HG03354 (cell line): Measurements from ENCODE around the gene DNAJA3.

Experiments used
- ATAC-seq: cut with Tn5 transposase; IDR thresholded peaks from one replicate; pipeline ENCODE4 v1.9.1; 2021; ENCODE audit warnings: mild to moderate bottlenecking; ENCODE audit not compliant: unreplicated experiment, poor library complexity, severe bottlenecking

Gene DNAJA3

DNA sequence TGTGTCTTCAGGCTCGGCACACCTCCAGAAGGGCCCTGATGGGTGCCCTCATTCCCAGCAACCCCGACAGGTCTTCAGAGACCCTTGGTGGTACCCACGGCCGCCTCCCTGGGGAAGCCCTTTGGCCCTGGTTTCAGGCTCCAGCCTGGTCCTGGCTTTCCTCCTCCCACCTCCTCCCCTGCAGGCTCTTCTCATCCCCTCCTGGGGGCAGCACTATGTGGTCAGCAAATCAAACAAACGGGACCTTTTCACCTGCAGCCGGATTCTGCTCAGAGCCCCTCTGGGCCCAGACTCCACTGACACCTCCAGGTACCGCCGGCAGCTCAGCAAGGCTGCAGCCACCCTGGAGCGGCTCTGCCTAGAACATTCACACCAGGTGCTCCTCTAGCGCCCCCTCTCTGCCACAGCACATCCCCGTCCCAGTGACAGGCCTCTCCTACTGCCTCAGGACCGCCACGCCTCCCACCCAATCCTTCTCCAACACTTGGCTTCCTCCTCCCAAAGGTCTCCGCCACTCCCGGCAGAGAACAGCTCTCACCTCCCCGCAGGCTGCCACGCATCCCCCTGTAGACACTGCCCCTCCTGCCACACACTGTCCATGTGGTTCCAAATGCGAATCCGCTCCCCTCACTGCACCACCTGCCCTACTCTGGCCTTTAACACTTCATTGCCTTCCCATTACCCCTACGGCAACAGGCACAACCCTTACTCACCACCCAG, 21.3 kb upstream of the DNAJA3 start:
- no peak for ATAC-seq

DNA sequence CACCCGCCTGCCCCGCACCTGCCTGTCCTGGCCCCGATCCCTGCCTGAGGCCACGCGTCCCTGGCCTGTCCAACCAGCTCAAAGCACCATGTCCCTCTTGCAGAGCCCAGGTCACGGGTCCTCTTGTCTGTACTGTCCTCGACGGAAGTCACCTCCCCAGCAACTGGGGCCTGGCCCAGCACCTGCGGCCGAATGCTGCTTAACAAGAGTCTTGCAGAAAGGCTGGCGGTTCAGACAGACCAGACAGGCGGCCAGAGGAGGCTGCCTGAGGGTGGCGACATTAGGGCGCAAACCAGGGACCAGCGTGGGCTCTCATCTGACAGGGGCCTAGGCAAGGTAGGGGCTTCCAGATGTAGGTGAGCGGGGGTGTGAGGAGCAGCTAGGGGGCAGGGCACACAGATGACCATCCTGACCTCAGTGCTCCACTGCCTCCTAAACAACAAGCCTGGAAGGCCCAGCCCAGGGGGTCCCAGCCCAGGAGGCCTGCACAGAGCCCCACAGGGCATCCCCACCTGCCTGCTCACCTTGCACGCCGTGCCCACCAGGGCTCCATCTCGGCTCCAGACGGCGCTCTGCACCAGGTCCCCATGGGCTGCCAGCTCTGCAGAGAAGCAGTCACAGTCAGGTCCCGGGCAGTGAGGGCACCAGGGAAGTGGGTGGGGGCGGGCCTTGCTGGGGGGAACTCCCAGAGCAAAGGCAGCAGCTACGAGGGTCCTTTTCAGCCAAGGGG, 20.5 kb upstream of the DNAJA3 start:
- ATAC-seq: no peak

DNA sequence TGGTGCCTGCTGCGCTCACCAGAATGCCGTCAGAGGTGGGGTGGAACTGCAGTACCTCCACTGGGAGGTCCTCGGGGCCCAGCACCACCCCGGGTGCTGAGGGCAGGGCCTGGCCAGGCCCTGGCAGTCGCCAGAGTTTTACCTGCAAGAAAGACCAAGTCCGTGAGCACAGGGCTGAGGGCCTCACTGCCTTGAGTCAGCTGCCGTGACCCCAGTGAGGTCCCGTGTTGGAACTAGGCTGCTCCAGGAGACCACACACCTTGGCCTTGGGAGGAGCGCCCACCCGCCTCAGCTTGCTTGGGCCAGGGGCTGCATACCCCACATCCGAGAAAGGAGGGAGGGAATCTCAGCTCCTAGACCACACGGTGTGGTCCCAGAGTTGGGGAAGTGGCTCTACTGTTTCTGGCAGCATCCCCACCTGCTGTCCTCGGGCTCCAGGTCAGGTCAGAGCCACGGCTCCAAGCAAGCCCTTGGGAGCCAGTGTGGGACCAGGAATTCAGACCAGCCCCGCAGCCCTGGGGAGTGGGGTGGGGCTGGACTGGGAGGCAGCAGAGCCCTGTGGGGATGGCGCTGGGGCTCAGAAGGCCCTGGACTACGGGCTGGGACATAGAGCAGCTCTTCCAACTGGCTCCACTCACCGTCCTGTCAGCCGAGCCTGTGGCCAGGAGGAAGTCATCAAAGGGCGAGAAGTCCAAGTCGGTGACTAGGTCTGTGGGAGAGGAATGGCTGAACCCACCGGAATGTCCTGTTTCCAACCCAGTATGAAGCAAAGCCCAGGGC, 17.9 kb upstream of the DNAJA3 start:
- ATAC-seq: no peak

DNA sequence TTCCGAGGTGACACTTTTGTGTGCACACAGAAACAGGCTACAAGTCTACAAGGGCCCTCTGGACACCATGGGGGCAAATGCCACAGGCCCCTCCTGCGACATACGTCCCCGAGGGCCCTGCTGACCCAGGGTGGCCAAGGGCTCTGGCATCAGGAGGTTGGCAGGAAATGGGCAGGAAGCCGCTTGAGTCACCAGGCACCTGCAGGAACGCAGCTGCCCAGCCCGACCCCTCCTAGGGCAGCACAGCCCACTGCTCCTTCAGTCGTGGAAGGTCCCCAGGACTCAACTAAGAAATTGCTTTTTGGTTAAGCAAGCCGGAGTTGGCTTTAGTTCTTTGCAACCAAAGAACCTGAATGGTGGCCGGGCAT, 17.4 kb upstream of the DNAJA3 start:
- no peak for ATAC-seq

DNA sequence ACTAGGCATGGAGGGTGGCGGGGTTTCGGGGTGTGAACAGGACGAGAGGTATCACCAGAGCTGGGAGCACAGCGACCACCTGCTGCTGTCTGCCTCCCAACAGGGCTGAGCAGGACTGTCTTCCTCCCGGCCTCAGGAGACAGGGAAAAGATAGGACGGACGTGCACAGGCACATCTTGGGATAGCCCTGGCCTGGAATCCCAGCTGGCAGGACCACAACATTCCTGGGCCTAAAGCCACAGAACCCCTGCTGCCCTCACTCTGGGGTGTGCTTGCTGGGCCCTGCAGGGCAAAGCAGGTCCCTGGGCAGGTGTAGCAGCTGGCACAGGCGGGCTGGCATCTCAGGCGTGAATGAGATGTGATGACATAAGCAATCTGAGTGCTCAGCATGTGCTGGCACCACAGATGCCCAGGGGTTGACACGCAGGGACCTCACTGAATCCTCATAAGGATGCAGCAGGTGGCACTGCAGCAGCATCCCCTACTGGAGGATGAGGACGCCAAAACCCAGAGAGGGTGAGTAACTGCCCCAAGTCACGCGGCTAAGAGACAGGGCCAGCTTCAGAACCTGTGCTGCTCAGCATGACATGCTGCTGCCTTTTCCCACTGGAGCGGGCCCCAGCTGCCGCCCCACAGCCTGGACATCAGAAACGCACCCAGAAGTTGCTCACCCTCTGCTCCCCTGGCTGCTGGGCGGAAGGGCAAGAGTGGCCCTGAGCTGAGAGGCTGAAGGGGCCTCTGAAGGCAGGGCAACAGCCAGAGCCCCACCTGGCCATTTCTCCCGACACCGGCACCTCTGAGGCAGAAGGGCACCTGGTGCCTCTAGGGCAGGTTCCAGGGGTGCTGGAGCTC, 16.4 kb upstream of the DNAJA3 start:
- ATAC-seq: no peak

DNA sequence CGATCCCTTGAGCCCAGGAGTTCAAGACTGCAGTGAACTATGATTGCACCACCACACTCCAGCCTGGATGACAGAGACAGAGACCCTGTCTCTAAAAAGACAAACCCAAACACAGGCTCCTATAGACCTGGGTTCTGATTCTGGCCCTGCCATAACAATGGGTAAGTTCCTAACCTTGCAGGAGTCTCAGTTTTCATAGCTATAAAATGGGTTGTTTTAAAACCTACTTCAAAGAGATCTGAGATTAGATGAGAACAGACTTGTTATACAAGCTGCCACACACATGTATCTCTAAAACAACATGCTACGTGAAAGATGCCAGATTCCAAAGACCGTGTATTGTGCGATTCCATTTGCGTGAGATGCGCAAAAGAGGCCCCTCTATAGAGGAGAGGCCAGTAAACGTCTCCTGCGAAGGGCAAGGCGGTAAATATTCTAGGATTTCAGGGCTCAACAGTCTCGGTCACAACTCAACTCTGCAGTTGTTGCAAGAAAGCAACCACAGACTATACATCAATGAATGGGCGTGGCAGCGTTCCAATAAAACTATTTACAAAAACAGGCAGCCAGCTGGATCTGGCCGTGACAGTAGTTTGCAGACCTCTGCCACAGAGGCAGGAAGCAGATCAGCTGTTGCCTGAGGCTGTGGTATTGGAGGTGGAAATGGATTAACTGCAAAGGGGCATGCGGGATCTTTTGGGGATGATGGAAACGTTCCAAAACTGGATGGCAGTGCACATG, 15.2 kb upstream of the DNAJA3 start:
- ATAC-seq: no peak

DNA sequence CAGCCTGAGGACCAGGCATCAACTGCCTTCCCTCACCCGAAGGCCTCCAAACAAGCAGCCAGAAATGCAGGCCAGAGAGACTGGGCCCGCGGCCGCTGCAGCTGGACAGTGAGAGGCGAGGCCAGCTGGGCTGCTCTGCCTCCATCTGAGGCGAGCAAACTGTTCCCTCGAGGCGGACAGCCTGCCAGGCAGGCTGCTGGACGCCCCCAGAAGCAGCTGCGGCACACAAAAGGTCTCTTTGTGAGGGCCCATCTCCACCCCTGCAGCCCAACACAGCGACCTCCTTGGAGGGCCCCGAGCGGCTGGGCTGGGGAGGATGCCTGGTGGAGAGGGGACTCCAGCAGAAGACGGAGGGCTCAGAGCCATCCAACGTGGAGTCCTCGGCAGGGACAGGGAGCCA, 14.0 kb upstream of the DNAJA3 start:
- ATAC-seq: no peak

DNA sequence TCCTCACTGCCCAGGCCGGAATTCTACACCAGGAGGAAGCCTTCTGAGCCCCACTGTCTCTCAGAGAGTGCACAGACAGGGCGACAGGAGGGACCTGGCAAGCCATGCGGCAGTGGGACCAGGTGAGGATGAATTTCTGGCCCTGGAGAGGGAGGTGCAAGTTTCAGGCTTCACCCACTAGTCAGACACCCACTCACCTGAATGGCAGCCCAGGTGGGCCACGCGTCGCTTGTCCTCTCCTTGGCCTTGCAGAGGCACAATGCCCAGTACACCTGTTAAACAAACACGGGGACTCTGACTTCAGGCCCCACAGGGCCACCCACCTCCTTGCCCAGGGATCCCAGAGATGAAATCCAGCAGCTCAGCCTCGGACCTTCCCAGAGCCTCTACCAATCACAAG, 13.5 kb upstream of the DNAJA3 start:
- no peak for ATAC-seq

DNA sequence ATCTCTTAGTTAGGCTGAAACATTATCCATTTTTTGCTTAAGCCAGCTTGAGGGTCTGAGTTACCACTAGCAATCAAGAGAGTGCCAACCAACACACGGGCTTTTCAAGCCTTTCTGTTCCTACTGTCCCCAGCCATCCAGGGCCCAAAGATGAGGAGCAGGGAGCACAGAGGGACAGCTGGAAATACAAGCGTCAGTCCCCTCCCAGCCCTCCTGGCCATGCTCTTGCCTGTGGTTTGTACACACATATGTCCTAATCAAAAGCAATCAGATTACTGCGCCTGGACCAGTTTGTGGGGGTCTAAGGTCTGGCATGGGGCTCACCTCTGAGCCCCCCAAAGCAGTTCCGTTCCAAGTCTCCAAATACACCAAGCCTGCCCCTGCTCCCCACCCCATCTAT, 12.8 kb upstream of the DNAJA3 start:
- ATAC-seq: no peak

DNA sequence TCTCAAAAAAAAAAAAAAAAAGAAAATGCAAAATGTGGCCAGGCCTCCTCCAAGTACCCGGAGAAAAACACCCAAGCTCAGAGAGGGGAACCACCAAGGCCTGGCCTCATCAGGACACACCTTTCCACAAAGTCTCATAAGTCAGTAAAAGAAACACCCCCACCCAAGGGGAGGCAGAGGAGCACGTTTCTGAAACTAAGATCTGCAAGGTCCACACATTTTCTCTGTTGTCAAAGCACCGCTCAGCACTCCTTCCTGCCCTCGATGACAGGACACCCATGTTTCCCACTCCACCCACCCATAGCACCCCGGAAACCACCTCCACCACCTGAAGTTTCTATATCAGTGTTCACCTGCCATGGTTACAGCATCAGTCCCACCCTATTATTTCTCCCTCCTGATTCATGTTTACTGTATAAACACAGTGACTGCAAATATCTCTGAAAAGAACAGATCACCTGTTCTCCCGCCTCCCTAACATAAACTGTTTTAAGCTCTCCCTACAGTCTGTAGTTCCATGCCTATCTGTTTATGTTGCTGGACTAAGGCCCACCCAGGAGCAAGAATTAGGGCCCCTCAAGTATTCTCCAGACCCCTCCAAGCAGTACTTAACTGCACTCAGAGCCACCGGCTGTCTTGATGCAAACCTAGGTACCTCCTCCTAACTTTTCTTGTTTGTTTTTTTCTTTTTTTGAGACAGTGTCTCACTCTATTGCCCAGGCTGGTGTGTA, 11.3 kb upstream of the DNAJA3 start:
- peak; percentile 62 for ATAC-seq

DNA sequence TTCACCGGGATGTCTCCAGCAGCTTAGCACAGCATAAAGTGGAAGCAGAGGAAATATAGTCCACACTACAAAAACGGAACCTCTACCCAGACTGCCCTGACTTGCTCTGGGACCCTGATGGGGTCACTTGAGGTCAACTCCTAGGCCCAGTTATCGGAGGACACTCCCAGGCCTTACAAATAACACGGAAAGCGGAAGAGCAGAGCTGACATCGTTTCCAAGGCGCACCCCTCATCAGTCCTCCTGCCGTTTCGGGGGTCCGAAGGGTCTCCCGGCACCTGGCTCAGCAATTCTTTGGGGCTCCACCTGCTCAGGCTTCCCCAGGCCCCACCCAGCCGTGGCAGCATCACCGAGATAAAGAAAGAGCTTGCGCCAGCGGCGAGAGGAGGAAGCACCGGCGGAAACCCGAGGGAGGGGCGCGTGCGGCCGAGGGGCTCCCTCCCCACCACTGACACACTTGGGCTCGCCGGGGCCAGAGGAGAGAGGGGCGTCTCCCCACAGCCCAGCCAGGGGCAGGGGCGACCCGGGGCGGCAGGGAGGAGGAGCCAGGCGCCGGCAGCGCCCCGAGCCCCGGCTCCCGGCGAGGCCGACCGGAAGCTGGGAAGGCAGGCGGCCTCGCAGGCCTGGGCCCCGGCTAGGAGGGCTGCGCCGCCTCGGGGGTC, 10.0 kb upstream of the DNAJA3 start:
- ATAC-seq: peak; percentile 17

DNA sequence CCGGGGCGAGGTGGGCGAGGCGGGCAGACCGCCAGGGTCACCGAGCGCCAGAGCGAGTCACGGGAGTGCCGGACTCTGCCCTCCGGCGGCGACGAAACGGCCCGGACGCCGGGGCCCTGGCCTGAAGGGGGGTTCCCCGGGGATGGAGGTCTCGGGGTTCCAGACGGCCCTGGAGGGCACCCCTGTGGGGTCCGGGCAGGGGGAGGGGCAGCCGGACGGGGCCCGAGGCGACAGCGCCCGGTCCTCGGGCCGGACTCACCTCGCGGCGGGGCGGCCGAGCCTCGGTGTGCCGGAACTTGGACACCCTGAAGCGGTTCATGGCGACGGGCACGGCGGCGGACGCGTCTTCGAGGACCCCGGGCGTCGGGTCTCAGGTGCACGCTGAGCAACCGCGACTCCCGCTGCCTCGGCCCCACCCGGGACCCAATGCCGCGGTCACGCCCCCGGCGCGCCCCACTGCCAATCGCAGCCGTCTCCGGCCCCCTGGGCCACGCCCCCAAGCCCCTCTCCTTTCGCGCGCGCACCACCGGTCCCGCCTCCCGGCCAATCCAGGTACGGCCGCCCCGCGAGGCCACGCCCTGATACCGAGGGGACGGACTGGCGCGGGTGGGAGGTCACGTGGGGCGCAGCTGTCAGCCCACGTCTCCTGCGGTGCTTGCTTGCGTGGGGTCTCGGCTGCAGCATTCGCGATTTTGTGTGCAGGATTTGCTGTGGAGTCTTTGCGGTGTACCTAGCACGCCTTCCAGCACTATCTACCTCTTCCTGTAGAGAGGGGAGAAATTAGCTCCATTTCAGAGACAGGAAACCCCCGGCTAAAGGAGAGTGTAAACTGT, 9.3 kb upstream of the DNAJA3 start, which contains the start of gene CORO7:
CORO7 (minus strand) TSS at position 397 of the 833 bp plus-strand sequence; CDS start at position 319, 78 bp downstream.
- peak; percentile 65 for ATAC-seq

DNA sequence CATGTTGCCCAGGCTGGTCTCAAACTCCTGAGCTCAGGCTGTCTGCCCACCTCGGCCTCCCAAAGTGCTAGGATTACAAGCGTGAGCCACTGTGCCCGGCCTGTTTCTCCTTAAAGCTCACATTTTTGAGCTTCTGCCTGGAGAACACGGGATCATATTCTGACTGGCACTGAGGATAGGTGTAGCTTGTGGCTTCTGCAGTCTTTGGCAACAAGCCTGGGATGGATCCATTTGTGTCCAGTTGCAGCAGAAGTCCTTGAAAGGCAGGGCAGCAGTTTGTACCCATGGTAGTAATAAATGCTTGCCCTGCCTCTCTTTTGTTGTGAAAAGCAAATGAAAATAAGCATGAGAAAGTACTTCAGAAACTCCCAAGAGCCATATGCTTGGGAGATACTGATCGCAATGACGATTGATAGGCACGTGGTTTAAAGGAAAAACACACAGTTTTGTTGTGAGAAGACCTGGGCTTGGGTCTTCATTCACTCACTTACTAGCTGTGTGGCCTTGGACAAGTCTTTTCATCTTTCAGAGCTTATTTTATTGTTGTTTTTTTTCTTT, 6.2 kb upstream of the DNAJA3 start:
- ATAC-seq: no peak

DNA sequence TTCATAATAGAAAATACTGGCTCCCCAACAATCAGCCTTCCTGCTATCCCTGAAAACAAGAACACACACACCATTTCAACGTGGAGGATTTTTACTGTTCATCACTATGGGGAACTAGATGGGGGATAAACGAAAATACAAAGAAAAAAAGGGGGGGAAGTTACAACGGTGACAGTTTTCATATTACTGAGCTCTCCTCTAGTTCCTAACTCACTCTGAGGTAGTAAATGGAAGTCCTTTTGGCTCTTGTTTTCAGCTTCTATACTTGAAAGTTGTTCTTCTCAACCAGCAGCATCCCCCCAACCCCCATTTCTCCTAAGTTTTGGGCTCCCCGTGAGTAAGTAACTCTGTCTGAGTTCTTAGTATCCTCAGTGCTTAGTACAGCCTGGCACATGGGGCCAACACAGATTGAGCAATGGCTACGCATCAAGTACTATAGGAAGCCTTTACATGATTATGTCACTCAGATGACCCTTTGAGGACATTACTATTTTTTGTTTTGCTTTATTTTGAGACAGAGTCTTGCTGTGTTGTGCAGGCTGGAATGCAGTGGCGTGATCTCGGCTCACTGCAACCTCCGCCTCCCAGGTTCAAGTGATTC, 5.1 kb upstream of the DNAJA3 start:
- no peak for ATAC-seq

DNA sequence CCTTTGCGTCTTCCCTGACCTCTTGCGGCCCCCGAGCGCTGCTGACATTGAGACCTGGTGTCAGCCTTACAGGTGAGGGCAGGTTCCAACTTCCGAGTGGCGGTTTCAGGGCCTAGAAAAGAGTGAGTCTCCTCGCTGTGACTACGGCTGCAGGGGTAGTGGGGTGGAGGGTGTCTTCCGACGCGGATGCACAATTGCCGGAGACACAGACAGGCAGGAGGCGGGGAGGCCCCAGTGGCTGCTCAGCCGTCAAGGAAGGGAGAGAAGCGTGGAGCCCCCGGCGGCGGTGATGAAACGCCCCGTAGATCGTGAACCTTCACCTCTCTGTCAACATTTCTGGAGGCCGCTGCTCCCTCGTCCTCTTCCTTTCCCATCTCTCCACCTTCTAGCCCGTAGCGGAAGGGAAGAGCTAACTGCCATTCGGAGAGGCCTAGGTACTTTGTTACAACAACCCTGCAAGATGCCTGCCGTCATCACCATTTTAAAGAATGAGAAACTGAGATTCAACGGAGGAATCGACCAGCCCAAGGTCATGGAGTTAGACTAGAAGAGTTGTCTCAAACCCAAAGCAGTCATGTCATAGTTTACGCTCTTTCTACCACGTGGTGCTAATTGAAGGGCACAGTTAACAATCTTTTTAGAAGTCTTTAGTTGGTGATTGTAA, 485 bp downstream of the DNAJA3 start:
- peak; percentile 43 for ATAC-seq
